Stimulated activated CD4-positive, alpha-beta T cell treated with anti-CD3 and anti-CD28 coated beads, Interleukin-1b, Interleukin-23, amount 100 ng/mL, for 48 hours (primary cell): ENCODE data around the gene NCAM2.

Experiments used
- DNase-seq: peaks from one replicate; pipeline ENCODE4 v3.0.0-alpha.2; 2020

The NCAM2 gene

GRCh38 chr21:21466752-21467151 lies 468.5 kb downstream of the NCAM2 start:
- no peak for DNase-seq

DNA sequence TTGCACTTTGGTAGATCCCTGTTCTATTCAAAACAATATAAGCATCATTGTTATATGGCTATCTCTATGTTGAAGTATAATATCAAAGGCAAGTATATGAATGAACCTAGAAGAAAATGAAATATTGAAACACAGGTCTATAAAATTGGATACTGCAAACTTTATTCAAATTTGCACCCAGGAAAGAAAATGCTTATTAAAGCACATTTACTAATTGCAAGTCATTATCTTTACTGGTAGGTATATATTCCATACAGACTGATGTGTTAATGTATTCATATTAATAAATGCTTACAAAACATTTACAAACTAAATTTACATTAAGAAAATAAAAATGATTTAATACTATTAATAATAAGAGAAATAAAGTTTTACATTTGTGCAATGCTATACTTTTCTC lies 469.8 kb downstream of the NCAM2 start:
- DNase-seq, result no peak

- DNase-seq, result no peak
Observed at GRCh38 chr21:21481239-21481638, 483.0 kb downstream of the NCAM2 start.

GRCh38 chr21:21508859-21509258 lies 510.6 kb downstream of the NCAM2 start:
- DNase-seq, result no peak

DNA sequence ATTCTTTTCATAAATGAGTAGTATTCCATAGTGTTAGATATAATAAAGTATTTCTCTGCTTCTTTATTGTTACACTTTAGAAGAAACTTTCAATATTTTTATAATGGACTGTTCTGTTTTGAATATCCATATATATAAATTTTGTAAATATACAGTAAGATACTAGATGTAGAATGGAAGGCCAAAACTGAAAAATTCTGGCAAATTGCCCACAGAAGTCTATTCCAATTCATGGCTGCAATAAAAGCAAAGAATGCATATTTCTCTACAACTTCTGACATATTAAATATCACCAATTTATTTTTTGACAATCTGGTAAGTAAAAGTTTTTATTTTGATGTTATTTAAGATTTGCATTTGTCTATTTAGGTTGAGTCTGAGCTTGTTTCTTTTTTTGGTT lies 532.5 kb downstream of the NCAM2 start:
- DNase-seq, result no peak

GRCh38 chr21:21547368-21547953 lies 549.3 kb downstream of the NCAM2 start:
- no peak for DNase-seq

DNA sequence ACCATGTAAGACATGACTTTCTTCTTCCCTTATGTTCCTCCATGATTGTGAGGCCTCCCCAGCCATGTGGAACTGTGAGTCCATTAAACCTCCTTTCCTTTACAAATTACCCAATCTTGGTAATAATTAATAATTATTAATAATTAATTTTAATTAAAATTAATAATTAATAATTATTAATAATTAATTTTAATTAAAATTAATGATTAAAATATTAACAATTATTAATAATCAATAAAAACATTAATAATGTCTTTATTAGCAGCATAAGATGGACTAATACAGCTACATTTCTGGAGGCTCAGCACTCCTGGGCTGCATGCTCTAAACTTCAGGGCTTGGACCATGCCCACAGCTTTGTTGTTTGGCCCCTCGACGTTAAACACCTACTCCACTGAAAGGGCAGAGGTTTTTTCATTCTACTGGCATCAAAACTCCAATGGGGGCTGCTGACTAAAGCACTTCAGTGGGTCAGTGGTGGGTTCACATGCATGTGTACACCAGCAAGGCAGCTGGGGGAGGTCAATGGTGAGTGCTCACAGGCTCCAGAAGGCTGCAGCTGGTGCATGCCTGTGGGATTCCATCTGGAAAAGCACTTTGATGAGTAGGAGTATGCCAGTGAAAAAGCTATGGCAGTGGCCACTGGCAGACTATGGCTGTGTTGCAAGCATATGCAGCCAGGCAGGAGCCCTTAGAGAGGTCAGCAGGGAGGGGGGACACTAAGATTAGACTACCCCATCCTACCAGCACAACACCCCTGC lies 561.3 kb downstream of the NCAM2 start:
- DNase-seq, result no peak
